ENCODE data around the gene BPIFA2.

DNA sequence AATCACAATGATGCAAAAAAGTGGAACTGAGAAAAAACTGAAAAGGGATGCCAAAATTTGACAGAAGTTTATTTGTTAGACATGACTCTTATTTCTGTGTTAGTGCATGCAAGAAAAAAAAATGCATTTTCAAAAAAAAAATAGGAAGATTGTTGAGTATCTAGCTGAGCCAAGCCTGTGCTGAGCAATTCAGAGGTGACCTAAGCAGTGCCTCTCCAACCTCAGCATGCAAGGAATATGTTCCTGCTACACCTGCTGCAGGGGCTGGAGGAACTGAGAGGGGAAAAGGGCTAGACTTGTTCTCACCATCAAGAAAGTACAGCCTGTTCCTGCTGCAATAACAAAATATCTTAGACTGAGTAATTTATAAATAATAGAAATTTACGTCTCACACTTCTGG lies 24.0 kb downstream of the BPIFA2 start:
- TF ChIP-seq CTCF (IDR thresholded peaks at IDR 0.05; ENCODE audit: low read depth, low read length, poor library complexity, severe bottlenecking) (no peak), EZH2phosphoT487 (IDR thresholded peaks at IDR 0.05; ENCODE audit: borderline replicate concordance, low read length) (no peak)
